Astrocyte (in vitro differentiated cells and primary cell): Measurements from ENCODE around the gene PRSS8.

Experiments used
- EZH2 ChIP-seq: IDR thresholded peaks from 2 replicates; pipeline ENCODE4 v1.6.1; 2012; ENCODE audit warnings: mild to moderate bottlenecking, low read length, inconsistent platforms; ENCODE audit not compliant: insufficient read depth
- TF ChIP-seq, protein P1 (sequence below): IDR thresholded peaks from 2 replicates; pipeline ENCODE4 v1.5.1; 2011; ENCODE audit warnings: low read depth, mild to moderate bottlenecking, inconsistent platforms, low read length, moderate library complexity; ENCODE audit not compliant: insufficient read depth

GRCh38 chr16:31082368-31083045 lies 53.0 kb downstream of the PRSS8 start:
- TF ChIP-seq, protein P1, sequence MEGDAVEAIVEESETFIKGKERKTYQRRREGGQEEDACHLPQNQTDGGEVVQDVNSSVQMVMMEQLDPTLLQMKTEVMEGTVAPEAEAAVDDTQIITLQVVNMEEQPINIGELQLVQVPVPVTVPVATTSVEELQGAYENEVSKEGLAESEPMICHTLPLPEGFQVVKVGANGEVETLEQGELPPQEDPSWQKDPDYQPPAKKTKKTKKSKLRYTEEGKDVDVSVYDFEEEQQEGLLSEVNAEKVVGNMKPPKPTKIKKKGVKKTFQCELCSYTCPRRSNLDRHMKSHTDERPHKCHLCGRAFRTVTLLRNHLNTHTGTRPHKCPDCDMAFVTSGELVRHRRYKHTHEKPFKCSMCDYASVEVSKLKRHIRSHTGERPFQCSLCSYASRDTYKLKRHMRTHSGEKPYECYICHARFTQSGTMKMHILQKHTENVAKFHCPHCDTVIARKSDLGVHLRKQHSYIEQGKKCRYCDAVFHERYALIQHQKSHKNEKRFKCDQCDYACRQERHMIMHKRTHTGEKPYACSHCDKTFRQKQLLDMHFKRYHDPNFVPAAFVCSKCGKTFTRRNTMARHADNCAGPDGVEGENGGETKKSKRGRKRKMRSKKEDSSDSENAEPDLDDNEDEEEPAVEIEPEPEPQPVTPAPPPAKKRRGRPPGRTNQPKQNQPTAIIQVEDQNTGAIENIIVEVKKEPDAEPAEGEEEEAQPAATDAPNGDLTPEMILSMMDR = no peak
- TF ChIP-seq EZH2 = no peak
